HG03045 (cell line): ENCODE results near the gene UNCX.
"Not testable (repeated sequence)": the region's sequence is repeated elsewhere in the genome, so short reads cannot be mapped to it uniquely, and the experiment has no call there.

Source experiments
- ATAC-seq: cut with Tn5 transposase; IDR thresholded peaks from one replicate; pipeline ENCODE4 v1.9.1; 2021; ENCODE audit warnings: mild to moderate bottlenecking, moderate library complexity; ENCODE audit not compliant: unreplicated experiment

UNCX gene

DNA sequence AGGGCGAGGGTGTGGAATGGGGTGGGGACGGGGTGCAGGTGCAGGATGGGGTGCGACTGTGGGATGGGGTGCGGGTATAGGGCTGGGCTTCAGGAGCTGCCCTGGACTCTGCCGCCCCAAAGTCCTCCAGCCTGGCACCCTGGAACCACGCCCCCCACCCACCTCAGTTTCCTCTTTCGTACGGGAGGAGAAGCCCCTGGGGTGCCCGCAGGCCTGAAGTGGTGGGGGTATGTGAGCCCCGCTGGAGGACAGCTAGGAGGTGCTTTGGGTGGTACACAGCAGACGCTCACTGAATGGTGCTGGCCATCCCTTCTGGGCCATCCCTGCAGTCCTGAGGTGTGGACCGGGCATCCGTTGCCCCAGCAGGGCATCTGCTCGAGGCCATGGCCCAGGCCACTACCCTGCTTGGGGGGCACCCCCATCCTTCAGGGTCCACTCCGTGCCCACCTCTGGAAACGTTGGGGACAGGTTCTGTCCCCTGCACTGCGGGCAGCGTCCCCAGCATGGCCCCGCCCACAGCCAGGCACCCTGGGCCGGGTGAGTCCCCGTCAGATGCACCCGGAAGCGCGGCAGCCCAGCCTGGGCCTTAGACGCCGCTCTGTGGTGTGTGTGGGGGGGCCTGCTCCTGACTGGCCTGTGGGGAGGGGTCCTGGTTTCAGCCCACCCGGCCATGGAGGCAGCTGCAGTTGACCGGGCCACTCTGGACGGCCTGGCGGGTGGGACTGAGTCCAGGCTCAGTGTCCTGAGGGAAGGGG is 41.6 kb downstream of the UNCX start:
- no peak for ATAC-seq

DNA sequence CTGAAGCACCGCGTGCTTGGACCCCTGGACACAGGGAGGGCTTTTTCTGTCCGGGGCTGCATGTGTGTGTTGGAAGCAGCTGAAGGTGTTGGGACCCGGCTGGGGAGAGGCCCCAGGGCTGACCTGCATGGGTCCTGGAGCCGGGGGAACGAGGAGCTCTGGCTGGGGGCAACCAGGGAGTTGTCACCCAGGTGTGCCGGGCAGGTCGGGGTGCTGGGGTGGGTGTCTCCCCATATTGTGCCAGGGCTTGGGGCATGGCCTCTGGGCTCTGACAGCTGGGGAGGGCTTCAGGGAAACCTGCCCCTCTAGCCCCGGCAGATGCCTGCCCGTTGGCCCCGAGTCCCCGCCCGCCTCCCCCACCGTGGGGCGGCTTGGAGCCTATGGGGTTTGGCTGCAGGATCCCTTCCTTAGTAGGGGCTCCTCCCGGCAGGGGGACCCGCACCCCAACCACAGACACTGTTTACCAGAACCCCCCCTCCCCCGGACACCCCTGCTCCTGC is 42.3 kb downstream of the UNCX start:
- no peak for ATAC-seq

DNA sequence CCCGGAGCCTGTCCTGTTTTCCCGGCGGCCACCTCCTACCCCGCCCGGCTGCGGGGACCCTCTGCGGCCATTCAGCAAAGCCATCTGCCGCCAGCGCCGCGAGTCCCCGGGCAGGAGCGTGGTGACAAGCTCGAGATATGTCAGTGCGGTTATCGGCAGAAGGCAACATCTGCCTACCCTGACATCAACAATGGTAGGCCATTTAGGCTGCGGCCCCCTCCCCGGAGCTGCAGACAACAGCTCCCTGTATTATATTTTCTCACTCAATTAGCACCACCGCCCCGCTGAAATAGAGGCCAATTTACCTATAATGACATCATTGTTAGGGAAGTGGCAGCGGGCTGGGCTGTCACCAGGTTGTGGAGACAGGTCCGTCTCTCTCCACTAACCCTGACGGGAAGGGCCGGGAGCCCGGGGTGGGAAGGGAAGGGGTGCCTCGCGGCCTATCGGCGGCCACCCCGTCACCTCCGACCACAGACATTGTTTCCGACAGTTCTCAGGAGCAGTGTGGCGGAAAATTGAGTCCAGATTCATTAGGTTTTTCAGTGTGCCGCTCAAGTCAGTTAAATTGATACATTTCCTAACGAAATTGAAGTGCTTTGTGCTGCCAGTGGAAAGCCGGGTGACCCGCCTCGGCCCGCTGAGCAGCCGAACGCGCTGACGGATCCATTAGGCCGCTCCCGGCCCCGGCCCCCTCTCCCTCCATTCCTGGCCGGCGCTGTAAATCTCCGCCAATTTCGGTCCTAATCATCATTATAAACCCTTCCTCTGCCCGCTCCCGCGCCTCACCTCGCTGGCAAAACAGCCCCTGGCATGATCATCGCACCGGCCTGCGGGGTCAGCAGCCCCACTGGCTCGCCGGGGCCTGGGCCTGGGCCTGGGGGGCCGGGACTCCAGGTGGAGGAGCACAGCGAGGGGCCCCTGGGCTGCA is 43.0 kb downstream of the UNCX start:
- no peak for ATAC-seq

DNA sequence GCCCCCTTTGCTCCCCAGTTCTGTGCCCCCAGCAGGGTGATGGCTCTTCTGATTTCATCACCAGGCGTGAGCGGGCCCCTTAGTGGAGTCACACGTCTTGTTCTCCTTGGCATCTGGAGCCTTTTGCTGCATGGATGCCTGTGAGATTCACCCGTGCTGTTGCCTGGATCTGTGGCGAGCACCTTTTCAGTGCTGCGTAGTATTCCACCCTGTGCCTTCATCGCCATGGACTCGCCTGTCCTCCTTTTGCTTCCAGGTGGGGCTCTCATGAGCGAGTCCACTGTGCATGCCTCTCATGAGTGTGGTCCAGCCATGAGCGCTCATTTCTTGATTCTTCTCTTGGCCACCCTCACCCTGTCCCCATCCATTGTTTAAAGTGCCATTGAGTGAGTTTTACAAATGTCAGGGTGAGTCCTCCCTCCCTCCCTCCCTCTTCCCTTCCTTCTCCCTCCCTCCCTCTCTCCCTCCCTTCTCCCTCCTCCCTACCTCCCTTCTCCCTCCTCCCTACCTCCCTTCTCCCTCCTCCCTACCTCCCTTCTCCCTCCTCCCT is 44.0 kb downstream of the UNCX start:
- ATAC-seq, result no peak

DNA sequence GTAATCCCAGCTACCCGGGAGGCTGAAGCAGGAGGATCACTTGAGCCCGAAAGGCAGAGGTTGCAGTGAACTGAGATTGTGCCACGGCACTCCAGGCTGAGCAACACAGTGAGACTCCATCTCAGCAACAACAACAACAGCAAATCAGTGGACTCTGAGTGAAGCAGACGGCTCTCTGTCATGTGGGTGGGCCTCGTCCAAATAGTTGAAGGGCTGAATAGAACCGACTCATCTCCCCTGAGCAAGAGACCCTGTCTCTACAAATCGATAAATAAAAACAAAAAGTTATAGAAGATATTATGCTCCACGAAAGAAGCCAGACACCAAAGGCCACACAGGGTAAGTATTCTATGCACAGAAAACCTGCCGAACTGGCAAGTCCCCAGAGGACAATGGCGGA is 45.9 kb downstream of the UNCX start:
- ATAC-seq, result no peak

DNA sequence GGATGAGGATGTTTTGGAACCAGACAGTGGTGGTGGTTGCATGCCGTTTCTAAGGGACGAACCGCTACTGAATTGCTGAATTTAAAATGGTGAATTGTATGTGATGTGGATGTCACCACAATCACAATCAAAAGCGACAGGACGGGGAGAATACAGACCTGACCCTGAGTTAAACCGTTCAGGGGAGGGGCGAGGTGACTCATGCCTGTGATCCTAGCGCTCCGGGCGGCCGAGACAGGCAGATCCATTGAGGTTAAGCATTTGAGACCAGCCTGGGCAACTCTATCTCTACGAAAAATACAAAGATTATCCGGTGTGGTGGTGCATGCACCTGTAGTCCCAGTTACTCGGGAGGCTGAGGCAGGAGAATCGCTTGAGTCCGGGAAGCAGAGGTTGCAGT is 46.4 kb downstream of the UNCX start:
- no peak for ATAC-seq

DNA sequence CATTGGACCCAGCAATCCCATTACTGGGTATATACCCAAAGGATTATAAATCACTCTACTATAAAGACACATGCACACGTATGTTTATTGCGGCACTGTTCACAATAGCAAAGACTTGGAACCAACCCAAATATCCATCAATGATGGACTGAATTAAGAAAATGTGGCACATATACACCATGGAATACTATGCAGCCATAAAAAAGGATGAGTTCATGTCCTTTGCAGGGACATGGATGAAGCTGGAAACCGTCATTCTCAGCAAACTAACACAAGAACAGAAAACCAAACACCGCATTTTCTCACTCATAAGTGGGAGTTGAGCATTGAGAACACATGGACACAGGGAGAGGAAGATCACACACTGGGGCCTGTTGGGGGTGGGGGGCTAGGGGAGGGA is 47.2 kb downstream of the UNCX start:
- not testable (repeated sequence) for ATAC-seq

DNA sequence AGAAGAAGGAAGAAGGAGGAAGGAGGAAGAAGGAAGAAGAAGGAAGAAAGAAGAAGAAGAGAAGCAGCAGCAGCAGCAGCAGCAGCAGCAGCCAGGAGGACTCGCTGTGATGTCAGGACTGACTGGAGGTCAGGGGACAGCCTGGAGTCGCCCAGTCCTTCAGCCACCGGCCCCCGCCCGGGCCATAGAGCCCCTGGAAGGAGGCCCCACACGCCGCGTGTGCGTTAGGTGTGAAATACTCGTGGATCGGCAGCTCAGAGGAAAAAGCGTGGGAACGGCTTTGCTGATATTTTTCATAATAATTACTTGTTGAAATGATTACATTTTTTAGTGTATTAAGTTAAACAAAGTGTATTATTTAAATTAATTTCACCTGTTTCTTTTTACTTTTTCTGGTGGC is 48.4 kb downstream of the UNCX start:
- no peak for ATAC-seq

DNA sequence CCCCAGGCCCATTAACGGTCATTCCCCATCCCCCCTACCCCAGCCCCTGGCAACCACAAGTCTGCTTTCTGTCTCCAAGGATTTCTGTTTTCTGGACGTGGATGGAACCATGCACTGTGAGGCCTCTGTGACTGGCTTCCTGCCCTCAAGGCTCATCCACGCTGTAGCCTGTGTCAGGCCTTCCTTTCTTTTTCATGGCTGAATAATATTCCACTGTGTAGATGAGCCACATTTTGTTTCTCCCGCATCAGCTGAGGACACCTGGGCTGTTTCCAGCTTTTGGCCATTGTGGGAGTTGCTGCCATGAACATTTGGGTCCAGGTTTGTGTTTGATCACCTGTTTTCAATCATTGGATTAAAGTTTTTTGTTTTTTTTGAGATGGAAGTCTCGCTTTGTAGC is 50.0 kb downstream of the UNCX start:
- ATAC-seq, result no peak

DNA sequence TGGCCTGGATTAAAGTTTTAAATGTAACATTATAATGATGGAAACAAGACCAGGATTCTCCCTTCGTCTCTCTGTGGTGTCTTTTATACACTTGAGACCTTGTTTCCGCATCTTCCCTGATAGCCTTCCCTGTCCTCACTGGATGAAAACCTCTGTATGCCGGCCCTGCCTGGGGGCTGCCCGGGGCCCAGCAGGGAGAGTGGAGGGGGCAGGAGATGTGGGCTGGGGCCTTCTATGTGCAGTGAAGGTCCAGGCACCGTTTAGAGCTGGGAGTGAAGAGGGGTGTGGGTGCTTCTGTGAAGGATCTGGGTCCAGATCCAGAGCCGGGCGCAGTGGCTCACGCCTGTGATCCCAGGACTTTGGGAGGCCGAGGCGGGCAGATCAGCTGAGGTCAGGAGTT is 50.7 kb downstream of the UNCX start:
- no peak for ATAC-seq

DNA sequence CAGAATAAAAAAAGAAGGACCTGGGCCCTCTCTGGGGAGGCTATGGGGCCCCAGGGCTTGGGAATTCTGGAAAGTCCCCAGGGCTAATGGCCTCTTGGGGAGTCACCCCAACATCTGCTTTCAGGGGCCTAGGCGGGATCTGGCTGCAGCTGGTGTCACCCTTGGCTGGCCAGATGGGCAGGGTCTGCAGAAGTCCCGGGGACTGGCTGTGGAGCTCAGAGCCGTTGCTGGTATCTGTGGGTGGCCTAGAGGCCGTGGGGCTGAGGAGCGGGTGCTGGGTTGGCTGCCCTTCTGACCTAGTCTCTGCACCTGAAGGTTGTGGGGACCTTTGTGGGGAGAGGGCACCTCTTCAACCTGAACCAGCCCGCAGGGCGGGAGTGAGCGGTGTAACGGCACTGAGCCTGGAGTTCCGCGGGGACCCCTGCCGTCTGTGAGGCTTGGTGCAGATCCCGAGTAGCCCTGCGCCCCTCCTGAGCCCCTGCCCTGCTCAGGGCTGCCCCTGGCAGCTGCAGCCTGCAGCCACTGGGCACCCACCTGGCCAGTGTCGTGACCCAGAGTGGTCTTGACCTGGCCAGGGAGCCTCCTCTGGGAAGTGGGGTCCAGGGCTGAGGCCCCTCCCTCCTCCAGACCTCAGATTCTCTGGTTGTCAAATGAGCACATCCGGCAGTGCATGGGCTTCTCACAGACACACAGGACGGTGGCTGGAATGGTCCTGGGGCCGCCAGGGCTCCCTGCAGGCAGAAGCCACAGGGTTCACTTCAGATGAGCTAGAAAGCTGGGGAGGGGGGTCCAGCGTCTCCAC is 51.5 kb downstream of the UNCX start:
- no peak for ATAC-seq

DNA sequence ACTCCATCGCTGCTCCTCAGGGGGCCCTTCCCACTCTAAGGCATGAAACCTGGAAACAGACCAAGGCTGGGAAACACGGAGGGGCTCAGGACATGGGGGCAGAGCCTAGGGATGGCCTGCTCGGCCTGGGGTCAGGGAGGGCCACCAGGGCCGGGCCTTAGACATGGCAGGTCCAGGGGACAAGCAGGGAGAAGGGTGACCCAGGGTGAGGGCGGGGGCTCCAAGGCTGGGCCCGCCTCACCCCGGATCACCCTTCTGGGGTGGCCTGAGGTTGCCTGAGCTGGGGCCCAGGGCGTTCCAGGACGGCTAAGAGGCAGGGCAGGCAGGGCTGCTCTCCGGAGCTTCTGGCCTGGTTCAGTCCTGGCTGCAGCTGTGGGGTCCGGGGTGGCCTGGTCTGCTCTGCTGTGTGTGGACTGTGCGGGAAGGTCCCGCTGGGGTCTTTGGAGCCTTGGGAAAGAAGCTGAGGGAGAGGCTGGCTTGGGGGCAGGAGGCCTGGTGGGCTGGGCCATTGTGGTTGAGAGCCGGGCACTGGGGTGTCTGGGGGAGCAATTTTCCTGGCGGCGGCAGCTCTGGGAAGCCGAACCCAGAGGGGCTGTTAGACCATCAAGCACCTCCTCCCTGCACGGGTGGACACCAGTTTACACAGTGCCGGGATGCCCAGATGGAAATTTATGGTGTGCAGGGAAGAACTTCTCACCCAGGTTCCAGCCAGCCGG is 52.2 kb downstream of the UNCX start:
- ATAC-seq, result no peak

DNA sequence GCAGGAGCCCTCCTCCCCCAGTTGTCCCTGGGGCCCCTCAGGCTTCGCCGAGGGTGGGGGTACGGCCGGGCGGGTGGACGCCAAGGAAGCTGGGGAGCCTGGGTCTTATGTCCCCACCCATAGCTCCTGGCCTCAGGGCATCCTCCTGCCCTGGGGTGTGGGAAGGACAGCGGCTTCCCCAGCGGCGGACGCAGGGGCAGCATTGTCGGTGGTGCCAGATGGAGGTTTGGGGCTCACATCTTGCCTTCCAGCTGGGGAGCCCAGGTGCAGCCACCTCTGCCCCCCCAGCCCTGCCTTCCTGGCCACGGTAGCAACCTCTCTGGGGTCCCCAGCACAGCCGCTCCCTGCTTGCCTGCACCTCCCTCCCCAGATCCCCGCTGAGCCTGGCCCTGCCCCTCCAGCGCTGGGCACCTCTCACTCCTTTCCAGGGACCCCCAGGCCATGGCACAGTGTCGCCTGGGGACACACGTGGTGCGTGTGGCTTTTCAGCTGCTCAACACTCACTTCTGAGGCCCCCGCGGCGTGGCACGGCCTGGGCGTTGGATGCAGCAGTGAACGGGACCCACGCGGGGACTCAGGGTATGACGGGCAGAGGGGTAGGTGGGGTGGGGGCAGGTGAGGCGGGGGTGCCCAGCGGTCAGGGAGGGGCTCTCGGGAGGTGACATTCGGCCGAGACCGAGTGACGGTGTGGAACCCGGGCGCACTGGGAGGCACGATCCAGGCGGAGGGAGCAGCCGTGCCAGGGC is 53.1 kb downstream of the UNCX start:
- ATAC-seq, result no peak
